ENCODE results near the gene CDH24.

CDH24 gene

DNA sequence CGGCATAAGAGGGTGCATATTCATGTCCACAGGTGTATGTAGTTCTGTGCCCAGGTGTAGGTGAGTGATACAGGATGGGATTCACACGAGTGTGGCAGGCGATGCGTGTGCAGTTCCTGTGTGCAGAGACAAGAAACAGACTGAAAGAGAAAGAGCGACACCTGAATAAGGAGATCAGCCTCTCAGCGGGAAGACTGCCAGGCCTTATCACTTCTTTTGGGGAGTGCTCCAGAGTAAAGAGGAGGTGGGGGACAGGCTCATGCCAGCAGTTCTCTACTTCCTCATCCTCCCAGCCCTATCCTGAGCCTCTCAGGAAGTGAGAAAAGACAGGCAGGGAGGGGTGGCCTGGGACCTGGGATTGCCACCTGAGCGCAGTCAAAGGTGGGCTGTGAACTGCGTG is 12.5 kb downstream of the CDH24 start:
- TF ChIP-seq, protein P1, sequence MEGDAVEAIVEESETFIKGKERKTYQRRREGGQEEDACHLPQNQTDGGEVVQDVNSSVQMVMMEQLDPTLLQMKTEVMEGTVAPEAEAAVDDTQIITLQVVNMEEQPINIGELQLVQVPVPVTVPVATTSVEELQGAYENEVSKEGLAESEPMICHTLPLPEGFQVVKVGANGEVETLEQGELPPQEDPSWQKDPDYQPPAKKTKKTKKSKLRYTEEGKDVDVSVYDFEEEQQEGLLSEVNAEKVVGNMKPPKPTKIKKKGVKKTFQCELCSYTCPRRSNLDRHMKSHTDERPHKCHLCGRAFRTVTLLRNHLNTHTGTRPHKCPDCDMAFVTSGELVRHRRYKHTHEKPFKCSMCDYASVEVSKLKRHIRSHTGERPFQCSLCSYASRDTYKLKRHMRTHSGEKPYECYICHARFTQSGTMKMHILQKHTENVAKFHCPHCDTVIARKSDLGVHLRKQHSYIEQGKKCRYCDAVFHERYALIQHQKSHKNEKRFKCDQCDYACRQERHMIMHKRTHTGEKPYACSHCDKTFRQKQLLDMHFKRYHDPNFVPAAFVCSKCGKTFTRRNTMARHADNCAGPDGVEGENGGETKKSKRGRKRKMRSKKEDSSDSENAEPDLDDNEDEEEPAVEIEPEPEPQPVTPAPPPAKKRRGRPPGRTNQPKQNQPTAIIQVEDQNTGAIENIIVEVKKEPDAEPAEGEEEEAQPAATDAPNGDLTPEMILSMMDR (IDR thresholded peaks at IDR 0.05; ENCODE audit: low read depth, low read length) = no peak
- Histone ChIP-seq H3K9me3 (no peaks in the 10 kb centered on the region), H3K27me3 (no peaks in the 10 kb centered on the region), H3K36me3 (peaks cover 24% of the 10 kb centered on the region), H3K4me3 (ENCODE audit: low read depth, low read length) (no peak overlapping the region), H3K4me1 (peaks cover 13% of the 10 kb centered on the region)
- no peak for DNase-seq

DNA sequence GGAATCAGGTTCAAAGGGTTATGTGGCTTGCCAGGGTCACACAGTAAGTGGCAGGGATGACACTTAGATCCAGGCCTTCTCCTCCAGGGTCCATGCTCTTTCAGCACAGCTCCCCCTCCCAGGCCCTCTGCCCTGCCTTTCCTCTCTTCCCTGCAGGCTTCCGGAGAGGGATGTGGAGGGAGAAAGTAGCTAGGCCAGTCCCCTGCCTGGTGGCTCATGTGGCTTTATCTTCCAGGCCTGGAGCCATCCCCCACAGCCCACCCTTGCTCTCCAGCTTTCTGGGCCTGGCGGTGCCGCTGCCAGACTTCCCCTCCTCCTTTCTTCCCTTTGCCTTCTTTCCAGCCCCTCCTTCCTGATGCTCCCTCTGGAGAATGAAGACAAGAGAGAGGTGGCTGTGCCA is 13.6 kb downstream of the CDH24 start:
- no peaks in the 10 kb centered on the region for H3K9me3 ChIP-seq
- H3K27me3 ChIP-seq = no peaks in the 10 kb centered on the region
- H3K36me3 ChIP-seq = peaks cover 13% of the 10 kb centered on the region
- H3K4me3 ChIP-seq (ENCODE audit: low read depth, low read length) = no peak overlapping the region
- DNase-seq = peak; percentile 57
- TF ChIP-seq, protein P1 (IDR thresholded peaks at IDR 0.05; ENCODE audit: low read depth, low read length) = no peak
- H3K4me1 ChIP-seq = peaks cover 13% of the 10 kb centered on the region

DNA sequence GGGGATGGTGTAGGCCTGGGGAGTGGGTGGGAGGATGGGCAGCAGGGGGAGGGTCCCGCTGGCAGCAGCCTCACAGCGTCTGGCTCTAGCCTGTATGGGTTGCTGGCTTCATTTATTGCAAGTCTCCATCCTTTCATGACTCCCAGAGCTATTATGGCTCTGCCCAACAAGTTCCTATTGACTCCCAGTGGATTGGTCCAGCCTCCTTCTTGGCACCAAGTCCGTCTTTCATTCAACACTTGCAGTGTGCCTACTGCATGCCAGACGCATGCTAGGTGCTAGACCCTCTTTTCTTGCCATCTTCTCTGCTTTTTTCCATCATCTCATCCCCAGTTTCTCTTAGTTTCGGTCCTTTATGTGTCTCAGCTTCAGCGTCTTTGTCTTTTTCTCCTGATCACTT is 14.2 kb downstream of the CDH24 start:
- TF ChIP-seq, protein P1 (IDR thresholded peaks at IDR 0.05; ENCODE audit: low read depth, low read length) = no peak
- H3K4me3 ChIP-seq (ENCODE audit: low read depth, low read length) = no peak overlapping the region
- H3K9me3 ChIP-seq = no peaks in the 10 kb centered on the region
- H3K27me3 ChIP-seq = no peaks in the 10 kb centered on the region
- peaks cover 7% of the 10 kb centered on the region for H3K36me3 ChIP-seq
- H3K4me1 ChIP-seq = peaks cover 13% of the 10 kb centered on the region
- DNase-seq = no peak

DNA sequence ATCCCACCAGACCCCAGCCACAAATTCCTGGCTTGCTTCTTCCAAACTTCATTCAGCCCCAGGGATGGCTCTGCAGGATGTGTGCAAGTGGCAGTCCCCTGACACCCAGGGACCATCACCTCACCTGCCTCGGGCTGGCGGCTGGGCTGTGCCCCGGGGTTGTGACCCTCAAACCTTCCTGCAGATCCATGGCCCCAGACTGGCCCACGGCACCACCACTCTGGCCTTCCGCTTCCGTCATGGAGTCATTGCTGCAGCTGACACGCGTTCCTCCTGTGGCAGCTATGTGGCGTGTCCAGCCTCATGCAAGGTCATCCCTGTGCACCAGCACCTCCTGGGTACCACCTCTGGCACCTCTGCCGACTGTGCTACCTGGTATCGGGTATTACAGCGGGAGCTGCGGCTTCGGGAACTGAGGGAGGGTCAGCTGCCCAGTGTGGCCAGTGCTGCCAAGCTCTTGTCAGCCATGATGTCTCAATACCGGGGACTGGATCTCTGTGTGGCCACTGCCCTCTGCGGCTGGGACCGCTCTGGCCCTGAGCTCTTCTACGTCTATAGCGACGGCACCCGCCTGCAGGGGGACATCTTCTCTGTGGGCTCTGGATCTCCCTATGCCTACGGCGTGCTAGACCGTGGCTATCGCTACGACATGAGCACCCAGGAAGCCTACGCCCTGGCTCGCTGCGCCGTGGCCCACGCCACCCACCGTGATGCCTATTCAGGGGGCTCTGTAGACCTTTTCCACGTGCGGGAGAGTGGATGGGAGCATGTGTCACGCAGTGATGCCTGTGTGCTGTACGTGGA is 15.0 kb downstream of the CDH24 start, which contains the start of gene PSMB11:
Gene PSMB11 (plus strand): TSS at position 51 of the 804 bp plus-strand sequence. CDS start 14 bp downstream, at position 65.
- no peaks in the 10 kb centered on the region for H3K27me3 ChIP-seq
- peaks cover 13% of the 10 kb centered on the region for H3K4me1 ChIP-seq
- no peak within 1 kb of the TSS for H3K4me3 ChIP-seq (ENCODE audit: low read depth, low read length)
- peaks cover 3% of the 10 kb centered on the region for H3K36me3 ChIP-seq
- no peak for DNase-seq
- TF ChIP-seq, protein P1 (IDR thresholded peaks at IDR 0.05; ENCODE audit: low read depth, low read length) = no peak
- no peaks in the 10 kb centered on the region for H3K9me3 ChIP-seq

DNA sequence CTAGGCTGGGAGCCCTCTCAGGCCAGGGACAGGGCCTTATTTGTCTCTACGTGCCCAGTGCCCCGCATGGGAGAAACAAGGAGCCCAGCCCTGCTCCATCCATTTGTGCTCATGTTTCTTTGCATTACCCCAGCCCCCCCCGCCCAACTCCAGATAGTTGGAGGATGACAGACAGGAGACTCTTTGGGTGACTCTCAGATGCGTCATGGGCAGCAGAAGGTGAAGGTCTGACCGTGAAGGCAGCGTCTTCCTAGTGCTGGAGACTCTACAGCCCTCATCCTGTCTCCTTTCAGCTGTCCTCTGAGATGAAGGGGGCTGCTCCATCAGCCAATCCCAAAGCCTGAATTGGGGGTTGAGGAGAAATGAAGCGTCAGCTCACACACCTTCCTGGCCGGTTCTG is 15.6 kb downstream of the CDH24 start:
- peaks cover 13% of the 10 kb centered on the region for H3K4me1 ChIP-seq
- no peak overlapping the region for H3K4me3 ChIP-seq (ENCODE audit: low read depth, low read length)
- no peaks in the 10 kb centered on the region; the same call in 1 of the 2 replicates for H3K36me3 ChIP-seq
- no peak for DNase-seq
- no peaks in the 10 kb centered on the region for H3K9me3 ChIP-seq
- TF ChIP-seq, protein P1 (IDR thresholded peaks at IDR 0.05; ENCODE audit: low read depth, low read length) = no peak
- H3K27me3 ChIP-seq = no peaks in the 10 kb centered on the region

DNA sequence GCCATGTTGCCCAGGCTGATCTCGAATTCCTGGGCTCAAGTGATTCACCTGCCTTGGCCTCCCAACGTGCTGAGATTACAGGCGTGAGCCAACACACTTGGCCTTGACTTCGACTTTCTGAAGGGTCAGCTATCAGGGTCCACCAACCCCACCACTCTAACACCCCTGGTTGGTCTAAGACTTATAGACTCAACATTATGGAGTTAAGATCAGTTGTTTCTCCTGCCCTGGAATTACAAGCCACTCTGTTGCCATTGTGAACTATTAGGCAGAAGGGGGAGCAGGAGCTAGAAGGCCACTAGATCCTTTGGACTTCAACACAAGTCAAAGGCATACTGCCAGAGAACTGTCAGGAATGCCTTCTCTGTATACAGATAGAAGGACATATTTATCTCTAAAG is 17.2 kb downstream of the CDH24 start:
- H3K36me3 ChIP-seq = no peaks in the 10 kb centered on the region
- no peak overlapping the region for H3K4me3 ChIP-seq (ENCODE audit: low read depth, low read length)
- H3K9me3 ChIP-seq = no peaks in the 10 kb centered on the region
- H3K4me1 ChIP-seq = peaks cover 18% of the 10 kb centered on the region
- DNase-seq = no peak
- H3K27me3 ChIP-seq = no peaks in the 10 kb centered on the region
- TF ChIP-seq, protein P1 (IDR thresholded peaks at IDR 0.05; ENCODE audit: low read depth, low read length) = no peak

Measured in BE2C (cell line).